GM18505 (cell line): ENCODE results near the gene PDP2.

ENCODE experiments used
- ATAC-seq: cut with Tn5 transposase; IDR thresholded peaks from one replicate; pipeline ENCODE4 v1.9.1; 2021; ENCODE audit not compliant: unreplicated experiment
- POLR2A ChIP-seq: IDR thresholded peaks from 4 replicates; pipeline ENCODE4 v1.6.1; 2011; ENCODE audit warnings: borderline replicate concordance; ENCODE audit not compliant: insufficient read depth, insufficient read length; ENCODE audit errors: extremely low read depth

The PDP2 gene

GRCh38 chr16:66881964-66882508 lies 1.7 kb downstream of the PDP2 start:
- no peak for ATAC-seq

GRCh38 chr16:66882702-66883101 lies 2.4 kb downstream of the PDP2 start:
- ATAC-seq, result no peak
- TF ChIP-seq POLR2A, result no peak

More at GRCh38 chr16:66881964-66882508, 1.7 kb downstream of the PDP2 start:
- TF ChIP-seq POLR2A, result no peak

GRCh38 chr16:66885491-66885890 lies 5.2 kb downstream of the PDP2 start:
- no peak for ATAC-seq
- TF ChIP-seq POLR2A, result no peak

- no peak for ATAC-seq
- no peak for TF ChIP-seq POLR2A
Observed at GRCh38 chr16:66886321-66886720, 6.0 kb downstream of the PDP2 start.

GRCh38 chr16:66886914-66887313 lies 6.6 kb downstream of the PDP2 start:
- no peak for TF ChIP-seq POLR2A
- ATAC-seq, result no peak

- ATAC-seq, result no peak
- no peak for TF ChIP-seq POLR2A
Observed at GRCh38 chr16:66888647-66889615, 8.6 kb downstream of the PDP2 start.

GRCh38 chr16:66889622-66890021 lies 9.3 kb downstream of the PDP2 start:
- no peak for ATAC-seq
- TF ChIP-seq POLR2A, result no peak

- ATAC-seq, result no peak
- no peak for TF ChIP-seq POLR2A
Observed at GRCh38 chr16:66890799-66891198, 10.5 kb downstream of the PDP2 start.

- no peak for TF ChIP-seq POLR2A
- ATAC-seq, result no peak
Observed at GRCh38 chr16:66891360-66891759, 11.0 kb downstream of the PDP2 start.

GRCh38 chr16:66891797-66892196 lies 11.5 kb downstream of the PDP2 start:
- TF ChIP-seq POLR2A, result no peak
- no peak for ATAC-seq

- ATAC-seq, result no peak
- TF ChIP-seq POLR2A, result no peak
Observed at GRCh38 chr16:66894055-66894454, 13.7 kb downstream of the PDP2 start.

GRCh38 chr16:66894948-66895688 lies 14.8 kb downstream of the PDP2 start:
- no peak for TF ChIP-seq POLR2A
- ATAC-seq, result no peak

- no peak for ATAC-seq
- TF ChIP-seq POLR2A, result no peak
Observed at GRCh38 chr16:66895689-66895979, 15.3 kb downstream of the PDP2 start.
